GM12878 (cell line): Measurements from ENCODE around the gene MRPL39. TPM values are rescaled to one million over a fixed set of nuclear protein-coding genes. Genes with fewer than 3 reads are reported as not detected.

Source experiments
- BCL3 ChIP-seq: IDR thresholded peaks from 2 replicates; pipeline ENCODE4 v1.6.1; 2011; ENCODE audit warnings: borderline replicate concordance, low read depth, mild to moderate bottlenecking, moderate library complexity, low read length; ENCODE audit not compliant: insufficient read depth, poor library complexity, severe bottlenecking
- CREB1 ChIP-seq: IDR thresholded peaks from 2 replicates; pipeline ENCODE4 v1.6.1; 2012; ENCODE audit warnings: low read depth, mild to moderate bottlenecking, inconsistent platforms
- CTCF ChIP-seq, 3 experiments: IDR thresholded peaks in 2 of 3; conservative IDR thresholded peaks in 1 of 3; 2 replicates each; pipeline ENCODE4 v1.5.1; 2011; ENCODE audit warnings: low read depth in 3 of 3, low read length in 3 of 3, mild to moderate bottlenecking in 3 of 3, control low read depth in 2 of 3, moderate library complexity in 2 of 3, inconsistent platforms in 1 of 3, mixed read lengths in 1 of 3; ENCODE audit not compliant: control insufficient read depth in 2 of 3, insufficient read depth in 1 of 3; ENCODE audit errors: extremely low read depth in 1 of 3
- GATAD2B ChIP-seq: fragments of 450-650 bp; conservative IDR thresholded peaks from 2 replicates; pipeline ENCODE4 v1.6.1; 2017; ENCODE audit warnings: low read depth, mild to moderate bottlenecking, moderate library complexity
- IKZF1 ChIP-seq: fragments of 450-650 bp; conservative IDR thresholded peaks from 2 replicates; pipeline ENCODE4 v1.6.1; 2017; ENCODE audit warnings: antibody characterized with exemption, mild to moderate bottlenecking
- MXI1 ChIP-seq: fragments of 150-350 bp; IDR thresholded peaks from 2 replicates; pipeline ENCODE4 v1.6.1; 2011; ENCODE audit warnings: low read depth, mild to moderate bottlenecking, inconsistent platforms, low read length, improper control_type of control experiment
- NBN ChIP-seq: fragments of 450-650 bp; IDR thresholded peaks from 2 replicates; pipeline ENCODE4 v1.6.1; 2016
- NKRF ChIP-seq: fragments of 450-650 bp; conservative IDR thresholded peaks from 2 replicates; pipeline ENCODE4 v1.6.1; 2017; ENCODE audit warnings: mild to moderate bottlenecking, moderate library complexity
- SRF ChIP-seq, 2 experiments: IDR thresholded peaks; 2 replicates each; pipeline ENCODE4 v1.6.1; 2011; ENCODE audit warnings: low read depth in 2 of 2, low read length in 2 of 2, mild to moderate bottlenecking in 1 of 2, moderate library complexity in 1 of 2
- WRNIP1 ChIP-seq: IDR thresholded peaks from 2 replicates; pipeline ENCODE4 v1.6.1; 2011; ENCODE audit warnings: low read depth, low read length, improper control_type of control experiment, borderline replicate concordance
- YY1 ChIP-seq: IDR thresholded peaks from 2 replicates; pipeline ENCODE4 v1.6.1; 2011; ENCODE audit warnings: low read depth, mild to moderate bottlenecking, low read length
- ZNF217 ChIP-seq: fragments of 450-650 bp; IDR thresholded peaks from 2 replicates; pipeline ENCODE4 v1.6.1; 2017; ENCODE audit warnings: antibody characterized with exemption, mild to moderate bottlenecking
- polyA plus RNA-seq, 11 experiments: library from polyadenylated mRNA; depleted of rRNA in 4 of 11; unstranded in 6 of 11; stranded (reverse) in 5 of 11; fragments of >200 nt; fragmentation: Nextera tagmentation in 4 of 11; fragmentation: Illumina TruSeq in 1 of 11; extraction: Ambion mirVana in 4 of 11; extraction: Trizol in 1 of 11; gene quantifications; 1 replicate in 1 of 11; 2 replicates in 10 of 11; pipeline versions ENCODE4 v1.2.1 to v1.2.3, GENCODE V29; 2011 to 2016; ENCODE audit warnings: inconsistent platforms in 2 of 11, missing spikeins in 2 of 11, low read depth in 1 of 11
- total RNA-seq, 4 experiments: library from RNA; depleted of rRNA in 3 of 4; stranded (reverse); fragments of >200 nt in 3 of 4; fragmentation: Illumina TruSeq in 1 of 4; extraction: Trizol in 1 of 4; gene quantifications; 2 replicates each; pipeline versions ENCODE4 v1.2.1 to v1.2.3, GENCODE V29; 2013 to 2021

Gene MRPL39
- total and polyA plus RNA-seq, 10 of the 15 experiments (the other 5 are each of a cell fraction or from before 2014, with no cell fraction given) = 68.8 to 292 (median 120) TPM

- TF ChIP-seq NKRF = no peak
- no peak for TF ChIP-seq CREB1
- TF ChIP-seq ZNF217 = no peak
- TF ChIP-seq SRF (IDR thresholded peaks at IDR 0.05; ENCODE audit: low read depth in 2 of 2, low read length in 2 of 2) = no peak
- peak; percentile 85 for TF ChIP-seq YY1
- TF ChIP-seq GATAD2B = peak; percentile 55; the same call in 1 of the 2 replicates
- 0 out of 2 replicates have a peak, but pooled peaks have one; percentile 1 for TF ChIP-seq MXI1
- no peak for TF ChIP-seq BCL3
- no peak for TF ChIP-seq WRNIP1
- TF ChIP-seq NBN = no peak
- peak; percentile 40 to 60 (median 58) for TF ChIP-seq CTCF (IDR thresholded peaks at IDR 0.05 in 2 of 3, conservative IDR thresholded peaks at IDR 0.05 in 1 of 3; ENCODE audit: control insufficient read depth in 2 of 3, extremely low read depth in 1 of 3, insufficient read depth in 1 of 3, low read depth in 3 of 3, low read length in 3 of 3)
- peak; percentile 36 for TF ChIP-seq IKZF1
- TF ChIP-seq, all 136 proteins: peak for 18
These were observed 32.4 kb upstream of the MRPL39 start (continued) for GRCh38 chr21:25639551-25640201.
